Activated naive CD4-positive, alpha-beta T cell treated with anti-CD3 and anti-CD28 coated beads for 36 hours (primary cell): ENCODE results near the gene EIF4E2. TPM values are rescaled to one million over a fixed set of nuclear protein-coding genes. Genes with fewer than 3 reads are reported as not detected.
A peak's percentile ranks its signal among the peaks of the same experiment; 100 is the strongest.
"Not testable (repeated sequence)": the region's sequence is repeated elsewhere in the genome, so short reads cannot be mapped to it uniquely, and the experiment has no call there.

Source experiments
- CTCF ChIA-PET: fragments of 350-600 bp; sonication (Branson Sonifier 250); formaldehyde crosslinking; loops from one replicate; lab custom pipeline; 2021; ENCODE audit warnings: antibody characterized with exemption; lab: Charles Lee
- DNase-seq: peaks from one replicate; pipeline ENCODE4 v3.0.0-alpha.2; 2020
- H3K27ac Mint-ChIP-seq: one replicate; pipeline ENCODE4 v1.8.0; 2021; ENCODE audit warnings: mild to moderate bottlenecking, mixed read lengths
- H3K27me3 Mint-ChIP-seq: one replicate; pipeline ENCODE4 v1.8.0; 2021; ENCODE audit warnings: low read depth, mixed read lengths
- H3K36me3 Mint-ChIP-seq: one replicate; pipeline ENCODE4 v1.8.0; 2021; ENCODE audit warnings: low read depth, mixed read lengths
- H3K4me1 Mint-ChIP-seq: one replicate; pipeline ENCODE4 v1.8.0; 2021; ENCODE audit warnings: low read depth, mixed read lengths
- H3K4me3 Mint-ChIP-seq: one replicate; pipeline ENCODE4 v1.8.0; 2021; ENCODE audit warnings: mild to moderate bottlenecking, moderate library complexity, mixed read lengths
- H3K9me3 Mint-ChIP-seq: one replicate; pipeline ENCODE4 v1.8.0; 2021; ENCODE audit warnings: mixed read lengths
- intact Hi-C: fragments of 100-400 bp; cut with micrococcal nuclease; formaldehyde crosslinking; loops from one replicate; pipeline ENCODE4 v1.15.1; 2023
- total RNA-seq, 2 experiments: library from RNA; stranded (reverse); gene quantifications; one replicate each; pipeline ENCODE4 v1.2.3, GENCODE V29; 2021

EIF4E2 gene
- total RNA-seq, 2 experiments from 2014 or later, result 46.6 to 54.1 TPM

DNA sequence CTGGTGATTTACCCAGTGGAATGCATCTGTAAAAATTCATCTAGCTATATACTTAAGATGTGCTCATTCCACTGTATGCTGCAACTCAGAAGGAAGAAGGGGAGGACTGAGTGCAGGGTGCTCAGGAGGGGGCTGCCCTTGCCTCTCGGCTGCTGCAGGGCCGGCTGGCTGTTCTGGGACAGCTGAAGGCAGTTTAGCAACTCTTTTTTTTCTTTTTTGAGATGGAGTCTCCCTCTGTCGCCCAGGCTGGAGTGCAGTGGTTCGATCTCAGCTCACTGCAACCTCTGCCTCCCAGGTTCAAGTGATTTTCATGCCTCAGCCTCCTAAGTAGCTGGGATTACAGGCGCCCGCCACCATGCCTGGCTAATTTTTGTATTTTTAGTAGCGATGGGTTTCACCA is 17.7 kb upstream of the EIF4E2 start:
- H3K27me3 Mint-ChIP-seq, result peaks cover 15% of the 10 kb centered on the region
- intact Hi-C loops, DNase-seq, H3K9me3 Mint-ChIP-seq, H3K4me1 Mint-ChIP-seq, H3K36me3 Mint-ChIP-seq, CTCF ChIA-PET, H3K4me3 Mint-ChIP-seq, H3K27ac Mint-ChIP-seq: not testable (repeated sequence)

- CTCF ChIA-PET, result interaction anchor here (1.0 kb wide), 1 partner anchor 13 kb away, joined by 3 read pairs; no protein-coding TSS in a partner anchor
- no peak for DNase-seq
- H3K4me3 Mint-ChIP-seq, result no peak overlapping the region
- no peak overlapping the region for H3K27ac Mint-ChIP-seq
- H3K27me3 Mint-ChIP-seq, result peaks cover 13% of the 10 kb centered on the region
- intact Hi-C loops, result no loop called here
- no peaks in the 10 kb centered on the region for H3K4me1 Mint-ChIP-seq
- no peaks in the 10 kb centered on the region for H3K9me3 Mint-ChIP-seq
- no peaks in the 10 kb centered on the region for H3K36me3 Mint-ChIP-seq
Measured at GRCh38 chr2:232533944-232534710, 16.4 kb upstream of the EIF4E2 start.

- CTCF ChIA-PET, result no interaction called here
- peaks cover 13% of the 10 kb centered on the region for H3K27me3 Mint-ChIP-seq
- no peak overlapping the region for H3K27ac Mint-ChIP-seq
- no peak for DNase-seq
- H3K4me3 Mint-ChIP-seq, result no peak overlapping the region
- no peaks in the 10 kb centered on the region for H3K9me3 Mint-ChIP-seq
- no peaks in the 10 kb centered on the region for H3K4me1 Mint-ChIP-seq
- no peaks in the 10 kb centered on the region for H3K36me3 Mint-ChIP-seq
- intact Hi-C loops, result no loop called here
Measured at GRCh38 chr2:232534940-232535651, 15.4 kb upstream of the EIF4E2 start.

DNA sequence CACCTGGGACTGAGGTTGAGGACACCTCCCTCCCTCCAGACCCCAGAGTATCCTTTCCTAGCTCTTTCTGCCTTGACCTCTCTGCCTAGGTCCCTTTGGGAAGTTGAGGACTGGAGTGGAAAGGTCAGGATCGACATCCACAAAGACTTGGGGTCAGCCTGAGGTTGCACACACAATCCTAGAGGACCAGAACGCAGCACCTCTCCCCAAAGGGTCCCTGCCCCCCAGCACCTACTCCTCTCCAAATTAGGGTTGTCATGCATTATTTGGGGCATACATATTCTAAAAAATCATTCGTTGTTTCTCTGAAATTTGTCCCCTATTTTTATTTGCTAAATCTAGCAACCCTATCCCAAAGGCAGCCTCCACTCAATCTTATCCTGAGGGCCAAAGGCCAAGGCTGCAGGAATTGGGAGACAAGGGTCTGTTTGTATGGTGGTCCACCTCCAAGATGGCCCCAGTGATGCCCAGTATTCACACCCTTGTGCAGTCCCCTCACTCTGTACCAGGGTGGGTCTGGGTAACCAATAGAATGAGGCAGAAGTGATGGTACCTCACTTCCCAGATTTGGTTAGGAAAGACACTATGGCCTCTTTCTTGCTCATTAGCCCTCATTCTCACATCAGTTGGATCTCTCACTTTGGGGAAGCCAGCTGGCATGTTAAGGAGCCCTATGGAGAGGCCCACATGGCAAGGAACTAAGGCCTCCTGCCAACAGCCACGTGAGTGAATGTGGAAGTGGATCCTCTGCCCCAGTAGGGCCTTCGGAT is 14.5 kb upstream of the EIF4E2 start:
- Mint-ChIP-seq H3K27me3 (peaks cover 13% of the 10 kb centered on the region), H3K9me3 (no peaks in the 10 kb centered on the region), H3K4me1 (no peaks in the 10 kb centered on the region), H3K27ac (no peak overlapping the region), H3K4me3 (no peak overlapping the region), H3K36me3 (no peaks in the 10 kb centered on the region)
- CTCF ChIA-PET, result interaction anchor here (1.0 kb wide), 1 partner anchor 89 kb away, joined by 4 read pairs; no protein-coding TSS in a partner anchor
- intact Hi-C loops, result no loop called here
- no peak for DNase-seq

GRCh38 chr2:232537079-232537478 is 13.4 kb upstream of the EIF4E2 start:
- H3K36me3 Mint-ChIP-seq, result no peaks in the 10 kb centered on the region
- H3K27ac Mint-ChIP-seq, result no peak overlapping the region
- DNase-seq, result peak; percentile 38
- intact Hi-C loops, result no loop called here
- CTCF ChIA-PET, result interaction anchor here (1.0 to 1.2 kb wide), 2 partner anchors 12 to 90 kb away, joined by 3 to 4 read pairs; no protein-coding TSS in a partner anchor
- peaks cover 13% of the 10 kb centered on the region for H3K27me3 Mint-ChIP-seq
- H3K9me3 Mint-ChIP-seq, result no peaks in the 10 kb centered on the region
- H3K4me1 Mint-ChIP-seq, result no peaks in the 10 kb centered on the region
- H3K4me3 Mint-ChIP-seq, result no peak overlapping the region

DNA sequence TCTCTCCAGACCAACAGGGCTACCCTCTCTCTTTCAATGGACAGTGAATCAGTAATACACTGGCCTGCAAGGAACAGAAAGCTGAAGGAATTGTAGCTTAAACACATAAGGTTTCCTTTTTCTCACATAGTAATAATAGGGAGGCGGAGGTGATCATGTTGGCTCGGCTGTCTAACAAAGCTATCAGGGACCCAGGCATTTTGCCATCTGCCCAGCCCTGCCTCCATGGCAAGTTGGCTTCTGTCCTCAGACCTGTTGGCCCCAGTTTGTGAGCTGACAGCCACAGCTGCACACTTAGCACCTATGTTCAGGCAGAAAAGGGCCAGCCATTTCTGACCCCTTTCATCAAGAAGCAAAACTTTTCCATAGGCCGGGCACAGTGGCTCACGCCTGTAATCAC is 13.0 kb upstream of the EIF4E2 start:
- CTCF ChIA-PET, result interaction anchor here (1.0 to 1.2 kb wide), 2 partner anchors 12 to 90 kb away, joined by 3 to 4 read pairs; no protein-coding TSS in a partner anchor
- H3K27me3 Mint-ChIP-seq, result peaks cover 13% of the 10 kb centered on the region
- H3K4me1 Mint-ChIP-seq, result no peaks in the 10 kb centered on the region
- H3K9me3 Mint-ChIP-seq, result no peaks in the 10 kb centered on the region
- no peak overlapping the region for H3K27ac Mint-ChIP-seq
- DNase-seq, result no peak
- H3K4me3 Mint-ChIP-seq, result no peak overlapping the region
- H3K36me3 Mint-ChIP-seq, result no peaks in the 10 kb centered on the region
- intact Hi-C loops, result no loop called here

GRCh38 chr2:232538671-232539070 is 11.8 kb upstream of the EIF4E2 start:
- Mint-ChIP-seq H3K9me3 (no peaks in the 10 kb centered on the region), H3K4me1 (no peaks in the 10 kb centered on the region), H3K4me3 (no peak overlapping the region), H3K27me3 (peaks cover 9% of the 10 kb centered on the region), H3K27ac (no peak overlapping the region), H3K36me3 (peaks cover 2% of the 10 kb centered on the region)
- intact Hi-C loops, result no loop called here
- CTCF ChIA-PET, result interaction anchor here (0.6 kb wide), 1 partner anchor 9 kb away, joined by 3 read pairs; no protein-coding TSS in a partner anchor
- no peak for DNase-seq

DNA sequence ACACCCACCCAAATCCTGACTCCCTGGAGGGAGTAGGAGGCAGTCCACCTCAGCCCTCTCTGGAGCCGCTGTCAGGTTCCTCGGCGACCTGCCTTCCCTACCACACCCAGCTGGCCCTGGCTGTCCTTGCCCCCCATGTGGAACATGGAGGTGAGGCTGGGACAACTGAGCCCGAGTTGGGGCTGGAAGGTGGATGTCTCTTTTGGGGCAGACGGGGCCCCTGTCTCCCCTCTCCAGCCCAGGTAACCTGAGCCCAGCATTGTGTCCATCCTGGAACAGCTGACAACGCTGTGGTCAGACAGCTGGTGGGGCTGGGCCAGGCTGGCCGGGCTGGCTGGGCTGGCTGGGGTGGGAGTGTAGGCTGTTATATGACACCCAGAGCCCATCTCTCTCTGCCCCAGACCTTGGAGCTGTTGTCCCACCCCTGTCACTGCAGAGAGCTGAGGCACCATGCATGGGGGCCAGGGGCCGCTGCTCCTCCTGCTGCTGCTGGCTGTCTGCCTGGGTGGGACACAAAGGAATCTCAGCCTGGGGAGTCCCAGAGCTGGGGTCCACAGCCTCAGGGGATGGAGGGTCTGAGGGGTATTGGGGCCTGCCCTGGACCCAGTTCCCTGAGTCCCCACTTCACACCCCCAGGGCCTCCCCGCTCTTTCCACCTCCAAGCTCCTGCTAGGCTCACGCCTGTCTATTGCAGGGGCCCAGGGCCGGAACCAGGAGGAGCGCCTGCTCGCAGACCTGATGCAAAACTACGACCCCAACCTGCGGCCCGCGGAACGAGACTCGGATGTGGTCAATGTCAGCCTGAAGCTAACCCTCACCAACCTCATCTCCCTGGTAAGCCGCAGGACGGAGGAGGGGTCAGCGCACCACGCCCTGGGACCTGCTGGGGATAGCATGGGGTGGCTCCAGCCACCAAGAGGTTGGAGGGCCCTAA is 10.9 kb upstream of the EIF4E2 start, which contains the start of gene CHRNG:
Gene CHRNG (plus strand): TSS at position 395 of the 934 bp plus-strand sequence. CDS start 56 bp downstream, at position 451.
- Mint-ChIP-seq H3K27me3 (peaks cover 9% of the 10 kb centered on the region), H3K9me3 (no peaks in the 10 kb centered on the region), H3K36me3 (peaks cover 2% of the 10 kb centered on the region), H3K27ac (no peak within 1 kb of the TSS), H3K4me1 (no peaks in the 10 kb centered on the region), H3K4me3 (no peak within 1 kb of the TSS)
- intact Hi-C loops, result no loop called here
- no peak for DNase-seq
- CTCF ChIA-PET, result no interaction called here

DNA sequence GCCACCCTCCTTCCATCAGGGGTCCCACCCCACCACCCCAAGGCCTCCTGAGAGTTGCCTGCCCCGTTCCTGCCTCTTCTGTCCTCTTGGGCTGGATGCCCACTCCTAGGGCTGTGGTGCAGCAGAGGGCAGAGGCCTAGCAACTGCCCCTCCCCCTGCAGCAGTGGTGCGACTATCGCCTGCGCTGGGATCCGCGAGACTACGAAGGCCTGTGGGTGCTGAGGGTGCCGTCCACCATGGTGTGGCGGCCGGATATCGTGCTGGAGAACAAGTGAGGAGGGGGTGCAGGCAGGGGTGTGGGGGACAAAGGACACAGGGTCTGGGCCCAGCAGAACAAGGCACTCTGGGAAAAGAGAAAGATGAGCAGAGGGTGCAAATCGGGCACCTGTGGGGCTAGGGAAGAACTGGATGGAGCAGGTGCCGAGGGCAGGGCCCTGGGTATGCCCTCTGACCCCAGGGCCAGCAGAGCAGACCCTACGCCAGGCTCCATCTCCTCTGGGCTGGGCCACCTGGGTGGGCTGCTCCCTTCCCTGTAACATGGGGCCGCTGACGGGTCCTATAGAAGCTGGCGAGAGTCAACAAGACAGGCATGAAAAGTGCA is 9.9 kb upstream of the EIF4E2 start:
- peaks cover 4% of the 10 kb centered on the region for H3K36me3 Mint-ChIP-seq
- H3K4me3 Mint-ChIP-seq, result no peak overlapping the region
- no peak for DNase-seq
- H3K9me3 Mint-ChIP-seq, result no peaks in the 10 kb centered on the region
- no peaks in the 10 kb centered on the region for H3K4me1 Mint-ChIP-seq
- peaks cover 9% of the 10 kb centered on the region for H3K27me3 Mint-ChIP-seq
- CTCF ChIA-PET, result no interaction called here
- no peak overlapping the region for H3K27ac Mint-ChIP-seq
- intact Hi-C loops, result no loop called here

- Mint-ChIP-seq H3K36me3 (peaks cover 5% of the 10 kb centered on the region), H3K4me3 (no peak overlapping the region), H3K4me1 (peaks cover under 1% of the 10 kb centered on the region), H3K27ac (peak overlapping the region; percentile 41), H3K27me3 (peaks cover 9% of the 10 kb centered on the region), H3K9me3 (no peaks in the 10 kb centered on the region)
- intact Hi-C loops, result no loop called here
- no peak for DNase-seq
- CTCF ChIA-PET, result no interaction called here
Measured at GRCh38 chr2:232541195-232541960, 9.1 kb upstream of the EIF4E2 start.
